HG03432 (cell line): ENCODE measurements around the gene MYPN.
"Not testable (repeated sequence)": the region's sequence is repeated elsewhere in the genome, so short reads cannot be mapped to it uniquely, and the experiment has no call there.

Experiments used
- ATAC-seq: cut with Tn5 transposase; IDR thresholded peaks from one replicate; pipeline ENCODE4 v1.9.1; 2021; ENCODE audit warnings: mild to moderate bottlenecking, moderate library complexity; ENCODE audit not compliant: unreplicated experiment

The MYPN gene, protein sequence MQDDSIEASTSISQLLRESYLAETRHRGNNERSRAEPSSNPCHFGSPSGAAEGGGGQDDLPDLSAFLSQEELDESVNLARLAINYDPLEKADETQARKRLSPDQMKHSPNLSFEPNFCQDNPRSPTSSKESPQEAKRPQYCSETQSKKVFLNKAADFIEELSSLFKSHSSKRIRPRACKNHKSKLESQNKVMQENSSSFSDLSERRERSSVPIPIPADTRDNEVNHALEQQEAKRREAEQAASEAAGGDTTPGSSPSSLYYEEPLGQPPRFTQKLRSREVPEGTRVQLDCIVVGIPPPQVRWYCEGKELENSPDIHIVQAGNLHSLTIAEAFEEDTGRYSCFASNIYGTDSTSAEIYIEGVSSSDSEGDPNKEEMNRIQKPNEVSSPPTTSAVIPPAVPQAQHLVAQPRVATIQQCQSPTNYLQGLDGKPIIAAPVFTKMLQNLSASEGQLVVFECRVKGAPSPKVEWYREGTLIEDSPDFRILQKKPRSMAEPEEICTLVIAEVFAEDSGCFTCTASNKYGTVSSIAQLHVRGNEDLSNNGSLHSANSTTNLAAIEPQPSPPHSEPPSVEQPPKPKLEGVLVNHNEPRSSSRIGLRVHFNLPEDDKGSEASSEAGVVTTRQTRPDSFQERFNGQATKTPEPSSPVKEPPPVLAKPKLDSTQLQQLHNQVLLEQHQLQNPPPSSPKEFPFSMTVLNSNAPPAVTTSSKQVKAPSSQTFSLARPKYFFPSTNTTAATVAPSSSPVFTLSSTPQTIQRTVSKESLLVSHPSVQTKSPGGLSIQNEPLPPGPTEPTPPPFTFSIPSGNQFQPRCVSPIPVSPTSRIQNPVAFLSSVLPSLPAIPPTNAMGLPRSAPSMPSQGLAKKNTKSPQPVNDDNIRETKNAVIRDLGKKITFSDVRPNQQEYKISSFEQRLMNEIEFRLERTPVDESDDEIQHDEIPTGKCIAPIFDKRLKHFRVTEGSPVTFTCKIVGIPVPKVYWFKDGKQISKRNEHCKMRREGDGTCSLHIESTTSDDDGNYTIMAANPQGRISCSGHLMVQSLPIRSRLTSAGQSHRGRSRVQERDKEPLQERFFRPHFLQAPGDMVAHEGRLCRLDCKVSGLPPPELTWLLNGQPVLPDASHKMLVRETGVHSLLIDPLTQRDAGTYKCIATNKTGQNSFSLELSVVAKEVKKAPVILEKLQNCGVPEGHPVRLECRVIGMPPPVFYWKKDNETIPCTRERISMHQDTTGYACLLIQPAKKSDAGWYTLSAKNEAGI (N-terminal part only)

DNA sequence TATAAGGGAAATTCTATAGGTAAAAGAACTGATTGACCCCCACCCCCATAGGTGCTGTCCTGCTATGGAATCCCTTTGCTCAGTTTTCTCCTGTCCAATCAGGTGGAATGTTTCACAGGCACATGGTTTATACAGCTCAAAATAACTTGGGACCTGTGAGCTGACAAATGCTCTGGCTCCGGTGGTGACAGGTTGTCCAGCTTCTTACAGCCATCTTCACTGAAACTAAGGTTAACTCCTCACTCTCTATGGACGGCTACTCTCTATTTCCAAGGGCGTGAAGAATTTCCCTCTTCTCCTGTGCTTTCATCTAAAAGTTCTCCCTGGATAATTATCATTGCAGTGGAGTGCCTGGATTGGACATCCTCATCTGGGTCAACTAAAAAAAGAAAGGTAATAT, at the start of gene MYPN:
Gene MYPN (plus strand): TSS at position 158 of the 400 bp plus-strand sequence. CDS start 11,951 bp downstream, outside the sequence.
- ATAC-seq = no peak

DNA sequence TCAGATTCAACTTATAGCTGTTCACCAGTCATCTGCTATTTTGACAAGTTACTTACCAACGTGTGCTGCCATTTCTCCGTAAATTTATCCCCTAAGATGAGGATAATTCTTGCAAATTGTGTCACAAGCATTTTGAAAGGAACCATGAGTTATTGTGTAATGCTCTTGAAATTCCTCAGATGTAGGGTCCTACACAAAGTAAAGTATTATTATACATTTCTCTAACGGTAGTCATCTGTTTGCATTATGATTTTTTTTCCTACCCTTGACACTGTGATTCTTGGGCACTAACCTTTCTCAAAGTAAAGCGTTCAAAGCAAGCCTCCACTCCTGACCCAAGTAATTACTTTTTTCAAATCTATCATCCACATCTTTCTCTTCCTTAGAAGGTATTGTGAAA, 42.3 kb upstream of the MYPN start:
- ATAC-seq = no peak

DNA sequence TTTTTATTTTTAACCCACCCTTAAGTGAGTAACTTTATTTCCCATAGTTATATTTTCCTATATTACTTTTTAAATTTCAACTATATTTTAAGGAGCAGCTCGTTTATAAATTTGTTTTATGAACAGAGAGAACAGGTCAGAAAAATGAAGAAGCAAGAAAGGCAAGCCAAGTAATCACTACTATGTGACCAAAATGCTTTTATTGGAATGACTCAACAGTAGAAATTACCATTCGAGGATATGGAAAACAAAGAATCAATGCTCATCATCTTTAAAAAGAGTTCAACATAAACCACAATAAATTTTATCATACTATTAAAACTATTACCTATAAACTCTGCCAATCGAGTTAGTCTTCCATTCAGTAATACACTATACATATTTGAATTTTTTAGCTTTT, 41.8 kb upstream of the MYPN start:
- ATAC-seq = no peak

DNA sequence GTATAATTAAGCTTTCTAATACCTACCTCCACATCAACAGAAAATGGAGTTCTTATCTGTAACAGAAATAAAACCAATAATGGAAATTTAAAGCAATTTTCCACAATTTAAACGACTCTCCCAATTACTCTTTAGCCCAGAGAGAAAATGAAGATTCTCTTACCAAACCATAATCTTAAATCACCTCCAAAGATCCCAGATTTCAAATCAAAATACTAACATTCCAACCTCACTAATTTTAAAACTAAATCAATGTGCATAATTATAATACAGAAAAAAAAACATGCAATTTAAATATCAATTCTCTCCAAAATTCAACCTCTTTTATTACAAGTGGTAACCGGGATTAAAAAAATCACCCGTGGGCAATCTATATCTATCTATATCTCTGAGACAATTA, 35.7 kb upstream of the MYPN start:
- ATAC-seq = no peak

DNA sequence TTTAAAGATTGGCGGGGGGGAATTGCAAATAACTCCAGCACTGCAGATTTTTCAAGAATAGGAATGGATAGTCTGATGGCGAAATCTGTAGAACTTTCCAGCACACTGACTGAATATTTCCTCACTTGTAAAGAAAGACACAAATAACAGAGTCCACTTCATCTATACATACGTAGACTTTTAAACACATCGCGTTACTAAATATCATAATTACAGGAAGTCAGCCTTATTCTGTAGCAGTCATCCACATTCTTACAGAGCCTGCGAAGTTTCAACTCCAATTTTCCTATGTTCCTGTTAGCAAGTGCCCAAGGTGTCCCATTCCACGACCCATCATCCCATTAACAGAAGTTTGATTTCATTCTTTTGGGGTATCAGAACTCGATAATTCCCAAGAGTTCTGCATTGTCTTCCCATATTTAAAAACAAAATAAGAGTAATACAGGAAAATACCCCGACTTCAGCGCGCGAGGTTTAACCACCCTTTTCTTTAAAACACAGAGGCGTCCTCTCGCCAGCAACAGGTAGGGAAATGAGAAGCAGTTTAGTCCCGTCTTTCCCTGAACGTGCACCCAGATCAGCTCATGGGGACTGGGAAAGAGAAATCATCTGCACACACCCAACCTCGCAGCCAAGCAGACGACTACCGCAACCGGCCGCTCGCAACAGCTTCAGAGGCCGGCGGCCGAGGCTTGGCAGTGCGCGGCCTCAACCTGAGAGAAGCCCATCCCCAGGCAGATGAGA, 35.1 kb upstream of the MYPN start:
- no peak for ATAC-seq

DNA sequence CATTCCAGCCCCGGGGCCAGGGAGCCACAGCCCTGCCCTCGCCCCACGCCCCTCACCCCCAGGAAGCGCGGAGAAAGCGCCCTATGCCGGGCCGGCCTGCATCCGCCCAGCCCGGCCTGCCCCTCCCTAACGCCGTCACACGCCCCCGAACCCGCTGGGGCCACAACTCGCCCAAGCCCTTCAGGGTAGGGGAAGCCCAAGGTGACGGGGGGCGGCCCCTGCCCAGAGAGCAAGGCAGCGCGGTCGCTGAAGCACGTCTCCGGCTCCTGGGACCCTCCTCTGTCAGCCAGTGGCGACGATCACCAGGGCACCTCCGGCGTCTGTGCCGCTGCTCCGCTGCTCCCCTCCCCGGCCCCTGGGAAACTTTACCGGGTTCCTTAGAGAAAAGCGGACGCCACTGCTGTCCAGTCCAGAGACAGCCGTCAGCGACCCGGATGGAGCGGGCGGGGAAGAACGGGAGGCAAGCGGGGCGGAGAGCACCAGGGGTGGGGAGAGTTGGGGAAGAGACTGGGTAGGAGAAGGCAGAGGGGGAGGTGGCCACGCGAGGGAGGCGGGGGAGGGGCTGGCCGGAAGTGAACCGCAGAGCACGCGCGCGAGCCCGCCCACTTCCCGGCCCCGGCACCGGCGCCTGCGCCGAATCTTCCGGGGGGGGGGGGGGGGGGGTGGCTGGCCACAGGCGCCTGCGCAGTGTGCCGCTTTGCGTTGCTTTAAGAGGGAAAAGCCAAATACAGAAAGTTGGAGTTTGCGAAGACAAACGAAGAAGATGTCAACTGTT, 34.3 kb upstream of the MYPN start, which contains the start of gene HERC4:
Gene HERC4 (minus strand): TSS at position 509 of the 775 bp plus-strand sequence. CDS start 2,175 bp downstream, outside the sequence.
- ATAC-seq = peak; percentile 93

DNA sequence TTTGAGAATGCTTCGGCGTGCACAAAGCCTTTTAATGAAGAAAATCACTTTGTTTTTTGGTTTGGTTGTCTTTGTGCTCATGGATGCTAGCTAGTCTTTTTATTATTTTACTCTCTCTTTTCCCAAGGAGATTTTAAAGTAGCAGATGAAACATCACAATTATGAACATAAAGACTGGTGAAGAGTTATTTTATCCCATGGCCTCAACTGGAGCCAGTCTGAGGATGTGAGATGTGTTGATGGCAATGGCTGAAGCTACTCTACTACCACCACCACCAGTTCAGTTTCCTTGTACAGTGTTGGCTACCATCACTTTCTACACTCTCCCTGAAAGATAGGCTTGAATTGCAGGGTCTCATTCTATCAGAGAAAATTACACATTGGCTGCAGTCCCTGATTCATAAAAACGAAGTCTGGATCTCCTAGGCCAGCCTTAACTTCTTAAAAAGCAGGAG, 33.7 kb upstream of the MYPN start:
- no peak for ATAC-seq

DNA sequence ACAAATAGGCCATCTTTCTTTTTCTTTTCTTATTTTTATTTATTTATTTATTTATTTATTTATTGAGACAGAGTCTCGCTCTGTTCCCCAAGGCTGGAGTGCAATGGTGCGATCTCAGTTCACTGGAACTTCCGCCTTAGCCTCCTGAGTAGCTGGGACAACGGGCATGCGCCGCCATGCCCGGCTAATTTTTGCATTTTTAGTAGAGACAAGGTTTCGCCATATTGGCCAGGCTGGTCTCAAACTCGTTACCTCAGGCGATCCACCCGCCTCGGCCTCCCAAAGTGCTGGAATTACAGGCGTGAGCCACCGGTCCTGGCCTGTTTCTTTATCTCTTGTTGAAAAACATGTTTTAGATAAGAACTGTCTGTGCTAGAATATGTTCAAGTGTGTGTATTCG, 33.2 kb upstream of the MYPN start:
- not testable (repeated sequence) for ATAC-seq

DNA sequence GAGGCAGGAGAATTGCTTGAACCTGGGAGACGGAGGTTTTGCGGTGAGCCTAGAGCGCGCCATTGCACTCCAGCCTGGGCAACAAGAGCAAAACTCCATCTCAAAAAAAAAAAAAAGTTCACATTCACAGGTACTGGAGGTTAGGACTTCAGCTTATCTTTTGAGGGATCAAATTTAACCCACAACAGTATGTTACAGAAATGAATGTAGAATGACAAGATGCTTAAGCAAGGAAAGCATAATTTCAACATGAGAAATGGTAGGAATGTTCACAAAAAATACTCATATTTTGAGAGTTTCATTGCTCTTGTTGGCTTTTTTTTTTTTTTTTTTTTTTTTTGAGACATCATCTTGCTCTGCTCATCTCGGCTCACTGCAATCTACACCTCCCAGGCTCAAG, 32.3 kb upstream of the MYPN start:
- ATAC-seq = no peak

DNA sequence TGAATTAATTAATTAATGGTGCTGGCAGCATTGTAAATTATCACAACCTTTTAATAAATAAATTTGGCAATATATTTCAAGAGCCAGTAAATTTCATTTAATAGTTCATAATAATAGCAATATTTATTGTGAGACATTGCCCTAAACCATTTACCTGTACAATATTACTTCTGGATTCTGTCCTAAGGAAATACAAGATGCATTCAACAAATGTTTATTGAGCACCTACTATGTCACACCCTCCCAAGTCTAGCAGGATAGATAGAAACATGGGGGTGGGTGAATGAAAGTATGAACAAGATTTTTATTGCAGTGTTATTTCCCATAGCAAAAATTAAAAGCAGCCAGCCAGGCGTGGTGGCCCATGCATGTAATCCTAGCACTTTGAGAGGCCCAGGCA, 29.9 kb upstream of the MYPN start:
- no peak for ATAC-seq

DNA sequence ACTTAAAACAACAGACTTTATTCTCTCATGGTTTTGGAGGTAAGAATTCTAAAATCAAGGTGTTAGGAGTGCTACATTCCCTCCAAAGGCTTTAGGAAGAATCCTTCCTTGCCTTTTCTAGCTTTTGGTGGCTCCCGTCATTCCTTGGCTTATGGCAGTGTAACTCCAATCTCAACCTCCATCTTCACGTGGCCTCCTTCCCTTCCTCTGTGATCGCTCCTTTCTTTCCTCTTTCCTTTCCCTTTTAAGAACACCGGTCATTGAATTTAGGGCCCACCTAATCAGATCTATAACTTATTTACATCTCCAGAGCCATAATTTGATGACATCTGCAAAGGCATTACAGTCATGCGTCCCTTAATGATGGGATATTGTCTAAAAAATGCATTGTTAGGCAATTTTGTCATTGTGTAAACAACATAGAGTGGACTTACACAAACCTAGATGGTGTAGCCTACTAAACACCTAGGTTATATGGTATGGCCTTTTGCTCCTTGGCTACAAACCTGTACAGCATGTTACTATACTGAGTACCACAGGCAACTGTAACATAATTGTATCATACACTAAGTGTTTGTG, 28.3 kb upstream of the MYPN start:
- ATAC-seq = no peak

DNA sequence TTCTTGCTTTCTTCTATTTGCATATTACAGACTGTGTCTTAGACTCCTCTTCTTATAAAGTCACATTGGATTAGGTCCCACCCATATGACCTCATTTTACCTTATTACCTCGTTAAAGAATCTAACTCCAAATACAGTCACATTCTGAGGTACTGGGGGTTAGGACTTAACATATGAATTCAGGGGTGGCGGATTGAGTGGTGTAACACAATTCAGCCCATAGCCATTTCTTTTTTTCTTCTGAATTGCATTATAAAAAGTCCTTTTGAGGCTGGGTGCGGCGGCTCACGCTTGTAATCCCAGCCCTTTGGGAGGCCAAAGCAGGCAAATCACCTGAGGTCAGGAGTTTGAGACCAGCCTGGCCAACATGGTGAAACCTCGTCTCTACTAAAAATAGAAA, 27.4 kb upstream of the MYPN start:
- no peak for ATAC-seq

DNA sequence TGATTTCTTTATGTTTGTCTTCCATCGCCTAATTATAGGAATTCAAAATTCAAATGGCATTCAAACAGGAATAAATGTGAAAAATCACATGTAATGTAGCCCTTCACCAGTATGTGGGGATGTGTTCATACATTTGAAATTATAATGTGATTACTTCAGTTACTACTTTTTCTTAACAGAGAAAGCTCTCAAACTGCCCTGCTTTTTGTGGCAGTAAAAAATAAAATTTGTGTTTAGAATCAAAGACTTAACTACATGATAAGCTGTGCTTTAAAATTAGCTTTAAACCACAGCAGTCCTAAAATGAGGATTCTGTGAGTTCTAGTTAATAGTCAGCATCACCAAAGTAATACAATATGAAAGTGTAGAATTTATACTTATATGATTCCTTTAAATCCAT, 26.4 kb upstream of the MYPN start:
- no peak for ATAC-seq

DNA sequence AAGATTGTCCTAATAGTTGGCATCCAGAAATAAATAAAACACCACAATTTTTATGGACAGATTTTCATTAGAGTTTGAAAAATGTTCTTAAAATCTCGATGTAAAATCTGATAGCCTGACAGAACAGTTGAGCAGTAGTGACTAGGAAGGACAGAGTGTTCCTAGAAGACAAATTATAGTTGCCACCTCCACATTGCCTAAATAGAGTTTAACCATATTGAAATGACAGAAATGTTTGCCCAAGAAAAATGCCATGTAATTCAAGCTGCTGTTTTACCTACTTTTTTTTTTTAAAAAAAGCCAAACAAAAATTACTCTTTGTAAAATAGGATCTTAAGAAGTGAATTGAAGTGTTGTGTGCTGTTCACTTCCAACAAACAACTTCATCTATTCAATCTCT, 25.3 kb upstream of the MYPN start:
- no peak for ATAC-seq

DNA sequence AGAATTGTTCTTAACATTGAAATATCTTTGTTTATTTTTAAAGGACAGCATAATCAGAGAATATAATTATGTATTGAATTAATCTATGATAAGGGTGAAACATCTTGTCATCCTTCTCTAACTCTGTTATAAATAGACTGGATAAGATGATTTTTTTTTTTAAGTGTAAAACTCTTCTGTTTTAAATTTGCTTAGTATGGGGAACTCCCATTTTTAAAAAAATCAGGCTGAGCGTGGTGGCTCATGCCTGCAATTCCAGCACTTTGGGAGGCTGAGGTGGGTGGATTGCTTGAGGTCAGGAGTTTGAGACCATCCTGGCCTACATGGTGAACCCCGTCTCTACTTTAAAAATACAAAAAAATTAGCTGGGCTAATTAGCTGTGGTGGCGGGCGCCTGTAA, 24.8 kb upstream of the MYPN start:
- no peak for ATAC-seq

DNA sequence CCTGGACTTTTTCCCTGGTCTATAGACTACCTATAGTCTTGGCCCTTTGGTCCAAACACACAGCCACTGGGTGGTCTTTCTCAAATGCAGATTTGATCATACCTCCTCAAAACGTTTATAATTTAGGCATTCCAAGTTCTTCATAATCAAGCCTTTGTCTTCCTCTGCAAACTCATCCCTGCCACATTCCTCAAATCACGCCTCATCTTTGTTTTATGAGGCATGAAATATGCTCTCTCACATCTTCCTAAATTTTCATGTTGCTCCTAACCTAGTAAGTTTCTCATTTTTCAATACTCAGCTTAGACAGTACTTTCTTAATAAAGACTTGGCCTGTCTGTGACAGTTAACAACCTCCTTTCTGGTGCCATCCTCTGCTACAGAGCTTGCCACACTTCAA, 23.3 kb upstream of the MYPN start:
- ATAC-seq = no peak

DNA sequence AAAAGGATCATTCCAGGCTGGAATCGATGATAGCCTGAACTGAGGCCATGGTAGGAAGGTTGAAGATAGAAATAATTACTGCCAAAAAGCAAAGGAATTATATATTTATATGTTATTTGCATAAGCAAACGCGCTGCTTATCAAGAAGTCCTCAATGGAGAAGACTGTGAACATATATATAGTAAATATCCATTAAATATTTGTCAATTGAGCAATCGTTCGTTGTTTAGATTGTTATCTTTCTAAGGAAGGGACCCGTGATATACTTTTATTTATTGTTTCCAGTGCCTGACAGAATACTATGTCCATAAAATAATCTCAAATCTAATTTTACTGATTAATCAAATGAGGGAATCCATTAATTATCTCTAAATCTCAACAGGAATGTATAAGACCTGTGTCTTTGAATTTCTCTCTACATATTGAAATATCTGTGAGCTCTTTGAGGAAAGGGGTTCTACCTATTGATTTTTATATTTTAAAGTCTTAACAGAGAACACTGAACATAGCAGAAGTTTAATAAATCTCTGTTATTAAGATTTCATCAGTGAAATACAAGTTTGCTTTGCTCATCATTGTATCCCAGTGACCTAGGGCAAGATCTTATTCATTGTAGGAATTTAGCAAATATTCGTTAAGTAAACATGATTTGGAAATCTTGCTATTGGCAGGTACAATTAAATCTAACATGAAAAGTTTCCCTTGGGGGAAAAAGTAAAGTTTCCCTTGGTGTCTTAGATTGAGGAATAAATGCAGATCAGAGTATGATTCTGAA, 22.2 kb upstream of the MYPN start:
- no peak for ATAC-seq

DNA sequence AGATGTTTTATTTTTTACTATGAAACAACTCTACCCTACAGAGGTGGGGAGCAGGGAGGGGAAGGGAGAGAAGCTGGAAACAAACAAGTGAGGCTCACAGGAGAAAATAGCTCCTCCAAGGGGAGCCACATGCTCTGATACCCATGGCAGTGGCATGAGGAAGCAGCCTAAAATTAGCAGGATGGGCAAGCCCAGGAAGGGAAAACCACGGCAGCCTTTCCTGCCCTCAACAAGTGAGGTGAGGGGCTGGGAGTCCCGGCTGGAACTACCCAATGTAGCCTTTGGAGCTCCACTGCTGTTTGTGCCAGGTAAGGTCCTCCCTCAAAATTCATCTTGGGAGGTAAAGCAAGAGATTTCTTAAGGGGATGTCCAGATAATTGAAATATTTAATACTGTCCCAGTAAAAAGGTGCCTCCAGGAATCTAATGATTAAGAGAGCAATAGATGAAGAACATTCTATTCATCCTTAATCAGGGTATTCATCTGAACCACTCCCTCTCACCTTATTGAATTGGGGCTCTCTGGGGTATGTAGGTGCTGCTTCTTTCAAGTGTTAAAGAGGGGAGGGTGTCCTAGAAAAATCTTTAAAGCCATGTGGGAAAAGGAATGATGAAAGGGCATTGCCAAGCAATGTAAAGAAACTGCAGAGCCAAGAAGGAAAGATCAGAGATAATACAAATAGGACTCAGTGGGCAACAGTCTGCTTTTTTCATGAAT, 21.4 kb upstream of the MYPN start:
- no peak for ATAC-seq
